HG03066 (cell line): Measurements from ENCODE around the gene C8A.

Experiments
- ATAC-seq: cut with Tn5 transposase; IDR thresholded peaks from one replicate; pipeline ENCODE4 v1.9.1; 2021; ENCODE audit warnings: low read depth; ENCODE audit not compliant: unreplicated experiment

C8A gene

GRCh38 chr1:56880774-56881173, 26.2 kb downstream of the C8A start:
- ATAC-seq = no peak

- no peak for ATAC-seq
Observed at GRCh38 chr1:56881417-56881816, 26.8 kb downstream of the C8A start.

- ATAC-seq = no peak
Observed at GRCh38 chr1:56890229-56890628, 35.6 kb downstream of the C8A start.

- no peak for ATAC-seq
Observed at GRCh38 chr1:56894014-56894413, 39.4 kb downstream of the C8A start.

- no peak for ATAC-seq
Observed at GRCh38 chr1:56897150-56898004, 42.8 kb downstream of the C8A start.

GRCh38 chr1:56898005-56898373, 43.4 kb downstream of the C8A start:
- no peak for ATAC-seq

- no peak for ATAC-seq
Observed at GRCh38 chr1:56898879-56899278, 44.3 kb downstream of the C8A start.

GRCh38 chr1:56901716-56902115, 47.1 kb downstream of the C8A start:
- ATAC-seq = no peak

GRCh38 chr1:56903778-56904177, 49.2 kb downstream of the C8A start:
- ATAC-seq = no peak

GRCh38 chr1:56904663-56905397, 50.2 kb downstream of the C8A start:
- ATAC-seq = no peak

- ATAC-seq = no peak
Observed at GRCh38 chr1:56905667-56906066, 51.1 kb downstream of the C8A start.

- no peak for ATAC-seq
Observed at GRCh38 chr1:56908619-56909221, 54.1 kb downstream of the C8A start.

GRCh38 chr1:56910441-56910985, 55.9 kb downstream of the C8A start:
- ATAC-seq = no peak

- no peak for ATAC-seq
Observed at GRCh38 chr1:56911098-56911938, 56.7 kb downstream of the C8A start.

GRCh38 chr1:56912325-56912724, 57.7 kb downstream of the C8A start:
- ATAC-seq = no peak

GRCh38 chr1:56915960-56916359, 61.4 kb downstream of the C8A start:
- no peak for ATAC-seq

- no peak for ATAC-seq
Observed at GRCh38 chr1:56916630-56917029, 62.0 kb downstream of the C8A start.

- ATAC-seq = no peak
Observed at GRCh38 chr1:56917356-56917755, 62.8 kb downstream of the C8A start.

- ATAC-seq = no peak
Observed at GRCh38 chr1:56920591-56921001, 66.0 kb downstream of the C8A start.

- no peak for ATAC-seq
Observed at GRCh38 chr1:56921479-56921878, 66.9 kb downstream of the C8A start.
